Mammary epithelial cell (primary cell): Measurements from ENCODE around the gene DCDC1.

Experiments used
- CTCF ChIP-seq, 2 donors: IDR thresholded peaks in 1 of 2; conservative IDR thresholded peaks in 1 of 2; 2 replicates each; pipeline ENCODE4 v1.5.1; 2011 to 2012; ENCODE audit warnings: inconsistent platforms in 2 of 2, low read length in 2 of 2, mild to moderate bottlenecking in 2 of 2, control low read depth in 1 of 2, low read depth in 1 of 2; ENCODE audit not compliant: insufficient read depth in 1 of 2; ENCODE audit errors: extremely low read depth in 1 of 2
- EZH2 ChIP-seq: IDR thresholded peaks from 2 replicates; pipeline ENCODE4 v1.6.1; 2012; ENCODE audit warnings: low read length, inconsistent platforms, borderline replicate concordance

GRCh38 chr11:31233425-31233824, 136.1 kb downstream of the DCDC1 start:
- TF ChIP-seq CTCF (conservative IDR thresholded peaks at IDR 0.05 in 1 of 2, IDR thresholded peaks at IDR 0.05 in 1 of 2; ENCODE audit: extremely low read depth in 1 of 2, insufficient read depth in 1 of 2, low read depth in 1 of 2, low read length in 2 of 2): peak; percentile 36 to 64
- TF ChIP-seq EZH2: no peak
